NCI-H226 (cell line): ENCODE results near the gene DPP7.
"Not testable (repeated sequence)": the region's sequence is repeated elsewhere in the genome, so short reads cannot be mapped to it uniquely, and the experiment has no call there.

Experiments used
- DNase-seq: peaks from one replicate; pipeline ENCODE4 v3.0.0-alpha.2; 2015

DPP7 gene

GRCh38 chr9:137147793-137148160, 33.2 kb upstream of the DPP7 start:
- DNase-seq: no peak

GRCh38 chr9:137147091-137147792, 32.7 kb upstream of the DPP7 start:
- no peak for DNase-seq

GRCh38 chr9:137146527-137146918, 32.0 kb upstream of the DPP7 start:
- DNase-seq: no peak

- no peak for DNase-seq
Observed at GRCh38 chr9:137145731-137146526, 31.4 kb upstream of the DPP7 start.

- DNase-seq: no peak
Observed at GRCh38 chr9:137143459-137143858, 28.9 kb upstream of the DPP7 start.

- DNase-seq: no peak
Observed at GRCh38 chr9:137141976-137142936, 27.7 kb upstream of the DPP7 start.

- DNase-seq: no peak
Observed at GRCh38 chr9:137141050-137141810, 26.7 kb upstream of the DPP7 start.

DNA sequence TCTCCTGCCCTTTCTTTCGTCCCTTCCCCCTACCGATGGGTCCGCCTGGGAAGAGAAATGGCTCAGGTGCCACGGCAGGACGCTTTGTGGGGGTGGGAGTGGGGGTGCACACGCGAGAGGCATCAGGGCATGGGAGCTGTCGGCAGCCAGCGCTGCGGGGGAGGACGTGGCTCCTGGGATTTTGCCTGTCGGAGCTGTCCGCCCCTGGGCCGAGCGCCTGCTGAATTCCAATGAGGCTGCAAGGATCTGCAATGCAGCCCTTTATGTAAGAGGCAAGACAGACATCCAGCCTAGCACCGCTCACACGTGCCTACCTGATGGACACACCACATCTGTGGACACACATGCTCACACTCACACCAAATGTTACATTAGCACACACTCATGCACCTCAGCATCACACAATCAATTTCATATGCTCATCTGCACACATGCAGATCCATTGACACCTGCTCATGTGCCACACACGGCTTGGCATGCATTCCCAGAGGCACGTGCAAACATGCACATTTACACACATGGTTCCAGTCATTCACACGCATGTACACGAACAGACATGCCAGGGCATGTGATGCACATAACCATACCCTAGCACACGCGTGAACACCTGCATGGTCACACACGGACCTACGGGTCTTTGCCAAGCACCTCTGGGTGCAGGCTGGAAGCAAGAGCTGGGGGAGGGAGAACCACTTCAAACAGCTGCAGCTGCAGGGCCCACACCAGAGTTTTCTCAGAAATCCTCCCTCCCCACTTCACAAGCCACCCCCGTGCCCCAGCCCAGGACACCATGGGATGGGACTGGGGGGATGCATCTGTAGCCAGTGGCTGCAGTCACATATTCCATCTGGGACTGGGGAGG, 25.8 kb upstream of the DPP7 start:
- no peak for DNase-seq

DNA sequence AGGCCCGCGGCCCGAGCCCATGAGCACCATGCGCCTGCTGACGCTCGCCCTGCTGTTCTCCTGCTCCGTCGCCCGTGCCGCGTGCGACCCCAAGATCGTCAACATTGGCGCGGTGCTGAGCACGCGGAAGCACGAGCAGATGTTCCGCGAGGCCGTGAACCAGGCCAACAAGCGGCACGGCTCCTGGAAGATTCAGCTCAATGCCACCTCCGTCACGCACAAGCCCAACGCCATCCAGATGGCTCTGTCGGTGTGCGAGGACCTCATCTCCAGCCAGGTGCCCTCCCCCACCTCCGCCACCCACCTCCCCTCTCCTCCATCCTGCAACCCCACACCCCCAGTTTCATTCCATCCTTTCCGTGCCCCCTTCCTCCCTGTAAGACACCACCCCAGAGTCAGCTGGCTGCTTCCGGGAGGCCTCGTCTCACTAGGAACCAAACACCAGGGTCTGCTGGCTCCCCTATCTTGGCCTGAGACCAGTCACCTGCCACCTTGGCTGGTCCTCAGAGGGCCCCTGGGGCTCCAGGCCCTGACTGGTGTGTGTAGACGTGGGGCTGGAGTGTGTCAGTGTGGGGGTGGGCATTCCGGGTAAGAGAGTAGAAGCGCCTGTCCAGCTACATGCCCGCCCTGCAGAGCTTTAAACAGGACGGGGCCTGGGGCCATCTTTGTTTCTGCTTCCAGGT, 25.1 kb upstream of the DPP7 start:
- no peak for DNase-seq

DNA sequence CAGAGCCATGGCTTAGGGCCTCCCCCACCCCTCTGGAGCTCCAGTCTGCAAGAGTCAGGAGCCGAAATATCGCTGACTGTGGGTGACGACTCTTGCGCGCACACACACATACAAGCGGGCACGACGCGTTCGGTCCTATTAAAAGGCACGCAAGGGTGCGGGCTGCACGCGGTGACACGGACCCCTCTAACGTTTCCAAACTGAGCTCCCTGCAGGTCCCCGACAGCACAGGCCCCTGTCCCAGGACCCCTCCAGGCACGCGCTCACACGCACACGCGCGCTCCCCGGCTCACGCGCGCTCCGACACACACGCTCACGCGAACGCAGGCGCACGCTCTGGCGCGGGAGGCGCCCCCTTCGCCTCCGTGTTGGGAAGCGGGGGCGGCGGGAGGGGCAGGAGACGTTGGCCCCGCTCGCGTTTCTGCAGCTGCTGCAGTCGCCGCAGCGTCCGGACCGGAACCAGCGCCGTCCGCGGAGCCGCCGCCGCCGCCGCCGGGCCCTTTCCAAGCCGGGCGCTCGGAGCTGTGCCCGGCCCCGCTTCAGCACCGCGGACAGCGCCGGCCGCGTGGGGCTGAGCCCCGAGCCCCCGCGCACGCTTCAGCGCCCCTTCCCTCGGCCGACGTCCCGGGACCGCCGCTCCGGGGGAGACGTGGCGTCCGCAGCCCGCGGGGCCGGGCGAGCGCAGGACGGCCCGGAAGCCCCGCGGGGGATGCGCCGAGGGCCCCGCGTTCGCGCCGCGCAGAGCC, 24.4 kb upstream of the DPP7 start, which contains the start of gene GRIN1:
GRIN1 (plus strand) TSS at position 433 of the 746 bp plus-strand sequence. CDS start 333 bp downstream, outside the sequence.
- DNase-seq: no peak

GRCh38 chr9:137138058-137138721, 23.7 kb upstream of the DPP7 start:
- DNase-seq: no peak

GRCh38 chr9:137136881-137137607, 22.5 kb upstream of the DPP7 start:
- no peak for DNase-seq

GRCh38 chr9:137136261-137136880, 21.8 kb upstream of the DPP7 start:
- DNase-seq: no peak

DNA sequence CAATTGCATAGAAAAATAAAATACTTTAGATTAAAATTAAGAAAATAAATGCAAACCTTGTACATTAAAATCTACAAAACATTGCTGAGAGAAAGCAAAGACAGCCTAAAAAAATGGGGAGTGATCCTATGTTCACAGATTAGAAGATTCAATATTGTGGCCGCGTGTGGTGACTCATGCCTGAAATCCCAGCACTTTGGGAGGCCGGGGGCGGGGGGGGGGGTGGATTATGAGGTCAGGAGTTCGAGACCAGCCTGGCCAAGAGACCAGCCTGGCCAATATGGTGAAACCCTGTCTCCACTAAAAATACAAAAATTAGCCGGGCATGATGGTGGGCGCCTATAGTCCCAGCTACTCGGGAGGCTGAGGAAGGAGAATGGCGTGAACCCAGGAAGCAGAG, 20.6 kb upstream of the DPP7 start:
- not testable (repeated sequence) for DNase-seq

- DNase-seq: no peak
Observed at GRCh38 chr9:137134191-137134590, 19.7 kb upstream of the DPP7 start.

DNA sequence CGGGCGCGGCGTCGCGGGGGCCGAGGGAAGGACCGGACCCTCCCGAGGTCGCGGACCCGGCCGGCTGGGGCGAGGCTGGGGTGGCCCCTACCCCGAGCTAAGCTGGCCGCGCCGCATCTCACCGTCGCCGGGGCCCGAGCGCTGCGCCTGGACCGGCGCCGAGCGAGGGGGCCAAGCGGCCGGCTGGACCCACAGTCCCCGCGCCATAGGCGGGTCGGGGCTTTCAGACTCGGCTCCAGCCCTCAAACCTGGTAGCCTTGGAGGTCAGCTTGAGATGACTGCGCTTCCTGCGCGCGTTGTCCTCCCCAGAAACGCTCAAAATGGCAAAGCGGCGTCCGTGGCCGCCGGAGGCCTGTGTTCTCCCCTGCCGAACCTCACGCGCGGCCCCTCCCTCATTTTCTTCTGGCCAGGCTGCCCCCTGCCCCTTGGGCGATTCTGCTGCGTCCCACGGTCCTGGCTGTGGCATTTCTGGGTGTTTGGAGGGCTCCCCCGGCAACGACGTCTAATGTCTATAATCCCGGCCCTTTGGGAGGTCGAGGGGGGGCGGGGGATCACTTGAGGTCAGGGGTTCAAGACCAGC, 15.7 kb upstream of the DPP7 start:
- DNase-seq: no peak

DNA sequence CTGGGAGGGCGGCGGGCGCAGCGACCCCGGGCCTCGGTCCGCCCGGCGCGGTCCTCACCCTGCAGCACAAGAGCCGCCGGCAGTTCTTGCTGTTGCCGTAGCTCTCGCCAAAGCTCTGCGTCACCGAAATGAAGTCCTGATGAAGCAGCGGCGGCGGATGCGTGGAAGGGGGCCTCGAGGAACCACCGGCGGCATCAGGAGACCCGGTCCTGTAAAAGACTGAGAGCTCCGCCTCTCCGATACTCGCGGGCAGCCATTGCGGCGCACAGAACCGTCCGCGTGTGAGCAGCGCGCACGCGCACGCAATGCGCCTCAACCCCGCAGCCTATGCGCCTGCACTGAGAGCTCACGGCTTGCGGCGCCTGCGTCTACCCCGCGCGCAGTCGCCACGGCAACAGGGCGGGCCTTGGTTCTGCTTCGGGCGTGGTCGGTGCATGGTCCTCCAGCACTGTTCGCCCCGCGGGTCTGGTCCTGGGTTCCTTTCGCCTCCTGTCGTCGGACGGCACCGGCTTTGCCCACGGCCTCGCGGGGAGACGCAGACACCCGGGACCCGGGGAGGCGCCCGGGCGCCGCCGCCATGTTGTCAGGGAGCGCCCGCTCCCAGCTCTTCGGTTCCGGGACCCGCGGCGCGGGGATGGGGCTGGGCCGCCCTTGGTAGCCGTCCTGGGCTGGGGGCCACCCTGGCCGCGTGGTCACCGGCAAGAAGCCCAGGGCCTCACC, 15.1 kb upstream of the DPP7 start:
- DNase-seq: peak; percentile 93
